ENCODE results near the gene SEC23B.

Gene SEC23B

GRCh38 chr20:18545566-18545965 lies 37.8 kb downstream of the SEC23B start:
- TF ChIP-seq POLR2AphosphoS5 (IDR thresholded peaks at IDR 0.05; ENCODE audit: low read depth, low read length) (no peak), TAF1 (IDR thresholded peaks at IDR 0.05; ENCODE audit: borderline replicate concordance, insufficient read depth, low read length) (no peak), FOXP2 (optimal IDR thresholded peaks at IDR 0.05; ENCODE audit: borderline replicate concordance, extremely low read depth, extremely low read length, insufficient read depth) (no peak), SIN3A (IDR thresholded peaks at IDR 0.05; ENCODE audit: borderline replicate concordance, insufficient read depth, low read length) (no peak)
- TF ChIP-seq, protein P1, sequence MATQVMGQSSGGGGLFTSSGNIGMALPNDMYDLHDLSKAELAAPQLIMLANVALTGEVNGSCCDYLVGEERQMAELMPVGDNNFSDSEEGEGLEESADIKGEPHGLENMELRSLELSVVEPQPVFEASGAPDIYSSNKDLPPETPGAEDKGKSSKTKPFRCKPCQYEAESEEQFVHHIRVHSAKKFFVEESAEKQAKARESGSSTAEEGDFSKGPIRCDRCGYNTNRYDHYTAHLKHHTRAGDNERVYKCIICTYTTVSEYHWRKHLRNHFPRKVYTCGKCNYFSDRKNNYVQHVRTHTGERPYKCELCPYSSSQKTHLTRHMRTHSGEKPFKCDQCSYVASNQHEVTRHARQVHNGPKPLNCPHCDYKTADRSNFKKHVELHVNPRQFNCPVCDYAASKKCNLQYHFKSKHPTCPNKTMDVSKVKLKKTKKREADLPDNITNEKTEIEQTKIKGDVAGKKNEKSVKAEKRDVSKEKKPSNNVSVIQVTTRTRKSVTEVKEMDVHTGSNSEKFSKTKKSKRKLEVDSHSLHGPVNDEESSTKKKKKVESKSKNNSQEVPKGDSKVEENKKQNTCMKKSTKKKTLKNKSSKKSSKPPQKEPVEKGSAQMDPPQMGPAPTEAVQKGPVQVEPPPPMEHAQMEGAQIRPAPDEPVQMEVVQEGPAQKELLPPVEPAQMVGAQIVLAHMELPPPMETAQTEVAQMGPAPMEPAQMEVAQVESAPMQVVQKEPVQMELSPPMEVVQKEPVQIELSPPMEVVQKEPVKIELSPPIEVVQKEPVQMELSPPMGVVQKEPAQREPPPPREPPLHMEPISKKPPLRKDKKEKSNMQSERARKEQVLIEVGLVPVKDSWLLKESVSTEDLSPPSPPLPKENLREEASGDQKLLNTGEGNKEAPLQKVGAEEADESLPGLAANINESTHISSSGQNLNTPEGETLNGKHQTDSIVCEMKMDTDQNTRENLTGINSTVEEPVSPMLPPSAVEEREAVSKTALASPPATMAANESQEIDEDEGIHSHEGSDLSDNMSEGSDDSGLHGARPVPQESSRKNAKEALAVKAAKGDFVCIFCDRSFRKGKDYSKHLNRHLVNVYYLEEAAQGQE (IDR thresholded peaks at IDR 0.05; ENCODE audit: insufficient read depth in 1 of 2, low read depth in 2 of 2, low read length in 2 of 2): no peak

GRCh38 chr20:18548465-18548864 lies 40.7 kb downstream of the SEC23B start:
- TF ChIP-seq TAF1 (IDR thresholded peaks at IDR 0.05; ENCODE audit: borderline replicate concordance, insufficient read depth, low read length) (no peak), FOXP2 (optimal IDR thresholded peaks at IDR 0.05; ENCODE audit: borderline replicate concordance, extremely low read depth, extremely low read length, insufficient read depth) (no peak), SIN3A (IDR thresholded peaks at IDR 0.05; ENCODE audit: borderline replicate concordance, insufficient read depth, low read length) (no peak), POLR2AphosphoS5 (IDR thresholded peaks at IDR 0.05; ENCODE audit: low read depth, low read length) (no peak)
- TF ChIP-seq, protein P1 (IDR thresholded peaks at IDR 0.05; ENCODE audit: insufficient read depth in 1 of 2, low read depth in 2 of 2, low read length in 2 of 2): no peak

GRCh38 chr20:18553746-18554145 lies 46.0 kb downstream of the SEC23B start:
- TF ChIP-seq, protein P1 (IDR thresholded peaks at IDR 0.05; ENCODE audit: insufficient read depth in 1 of 2, low read depth in 2 of 2, low read length in 2 of 2): no peak
- TF ChIP-seq FOXP2 (optimal IDR thresholded peaks at IDR 0.05; ENCODE audit: borderline replicate concordance, extremely low read depth, extremely low read length, insufficient read depth) (no peak), POLR2AphosphoS5 (IDR thresholded peaks at IDR 0.05; ENCODE audit: low read depth, low read length) (no peak), TAF1 (IDR thresholded peaks at IDR 0.05; ENCODE audit: borderline replicate concordance, insufficient read depth, low read length) (no peak)

DNA sequence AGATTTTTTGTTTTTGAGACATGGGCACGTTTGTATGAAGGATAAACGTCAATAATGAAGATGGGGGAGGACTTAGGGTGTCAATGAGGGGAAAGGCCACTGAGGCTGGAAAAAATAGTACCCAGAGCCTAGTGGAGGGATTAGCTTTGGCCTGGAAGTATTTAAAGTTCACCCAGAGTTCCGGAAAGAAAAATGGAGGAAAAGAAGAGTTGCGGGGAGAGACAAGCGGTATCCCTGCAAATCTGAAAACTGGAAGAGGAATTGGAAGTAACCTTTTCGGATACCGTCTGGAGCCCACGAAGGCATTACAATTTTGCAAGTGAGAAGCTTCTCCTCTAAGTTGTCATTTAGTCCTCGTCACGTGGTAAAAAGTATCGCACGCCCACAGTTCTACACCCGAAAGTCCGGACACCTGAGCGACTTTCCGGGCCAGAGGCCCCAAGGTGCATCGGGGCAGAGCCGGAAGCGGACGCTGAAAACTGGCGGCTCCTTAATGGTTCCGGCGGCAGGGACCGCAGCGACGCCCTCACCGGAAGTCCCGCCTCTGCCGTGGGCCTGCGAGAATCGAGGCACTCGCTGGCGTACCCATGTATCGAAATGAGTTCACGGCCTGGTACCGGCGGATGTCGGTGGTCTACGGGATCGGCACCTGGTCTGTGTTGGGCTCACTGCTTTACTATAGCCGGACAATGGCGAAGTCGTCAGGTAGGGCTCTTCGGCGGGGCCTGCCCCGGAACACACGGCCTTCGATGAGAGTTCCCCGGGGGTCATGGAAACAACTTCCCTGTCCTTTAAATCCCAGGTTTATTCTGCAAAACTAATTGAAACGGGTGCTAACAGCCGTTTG lies 59.4 kb downstream of the SEC23B start, which contains the start of gene SMIM26:
SMIM26 (plus strand) TSS at position 541 of the 847 bp plus-strand sequence; CDS start at position 588, 47 bp downstream.
- TF ChIP-seq TAF1 (IDR thresholded peaks at IDR 0.05; ENCODE audit: borderline replicate concordance, insufficient read depth, low read length) (0 out of 2 replicates have a peak, but pooled peaks have one; percentile 16), FOXP2 (optimal IDR thresholded peaks at IDR 0.05; ENCODE audit: borderline replicate concordance, extremely low read depth, extremely low read length, insufficient read depth) (peak; percentile 39), POLR2AphosphoS5 (IDR thresholded peaks at IDR 0.05; ENCODE audit: low read depth, low read length) (peak; percentile 90), SIN3A (IDR thresholded peaks at IDR 0.05; ENCODE audit: borderline replicate concordance, insufficient read depth, low read length) (0 out of 2 replicates have a peak, but pooled peaks have one; percentile 9)
- TF ChIP-seq, protein P1 (IDR thresholded peaks at IDR 0.05; ENCODE audit: insufficient read depth in 1 of 2, low read depth in 2 of 2, low read length in 2 of 2): peak in 1 of 2 experiments; percentile 34; a peak in 1 of 4 replicates

All from PFSK-1 (cell line).